IPS-18a (cell line): Measurements from ENCODE around the gene TPH2.

Experiments used
- H3K27ac ChIP-seq: one replicate; pipeline ENCODE4 v1.5.1; 2013; ENCODE audit warnings: low read length
- H3K27me3 ChIP-seq: one replicate; pipeline ENCODE4 v1.6.1; 2013; ENCODE audit warnings: mild to moderate bottlenecking, low read length; ENCODE audit not compliant: control insufficient read depth, insufficient read depth
- H3K36me3 ChIP-seq: one replicate; pipeline ENCODE4 v1.6.1; 2013; ENCODE audit warnings: low read depth, low read length; ENCODE audit not compliant: control insufficient read depth
- H3K4me1 ChIP-seq: one replicate; pipeline ENCODE4 v1.6.1; 2013; ENCODE audit warnings: low read depth, low read length; ENCODE audit not compliant: control insufficient read depth
- H3K4me3 ChIP-seq: one replicate; pipeline ENCODE4 v1.5.1; 2013; ENCODE audit warnings: low read length
- H3K9ac ChIP-seq: one replicate; pipeline ENCODE4 v1.6.1; 2013; ENCODE audit warnings: mild to moderate bottlenecking, low read length, moderate library complexity
- H3K9me3 ChIP-seq: one replicate; pipeline ENCODE4 v1.6.1; 2013; ENCODE audit warnings: low read depth, low read length; ENCODE audit not compliant: control insufficient read depth

The TPH2 gene

GRCh38 chr12:72011374-72011773 lies 72.7 kb downstream of the TPH2 start:
- H3K4me3 ChIP-seq, result no peak overlapping the region
- H3K9me3 ChIP-seq, result no peaks in the 10 kb centered on the region
- no peak overlapping the region for H3K27ac ChIP-seq
- no peaks in the 10 kb centered on the region for H3K27me3 ChIP-seq
- no peaks in the 10 kb centered on the region for H3K36me3 ChIP-seq
- H3K9ac ChIP-seq, result no peak overlapping the region
- H3K4me1 ChIP-seq, result peaks cover 6% of the 10 kb centered on the region

- H3K9me3 ChIP-seq, result no peaks in the 10 kb centered on the region
- H3K4me3 ChIP-seq, result no peak overlapping the region
- H3K36me3 ChIP-seq, result no peaks in the 10 kb centered on the region
- H3K9ac ChIP-seq, result no peak overlapping the region
- no peaks in the 10 kb centered on the region for H3K4me1 ChIP-seq
- H3K27me3 ChIP-seq, result no peaks in the 10 kb centered on the region
- H3K27ac ChIP-seq, result no peak overlapping the region
These were observed 74.2 kb downstream of the TPH2 start for GRCh38 chr12:72012874-72013273.

GRCh38 chr12:72015895-72016294 lies 77.2 kb downstream of the TPH2 start:
- no peak overlapping the region for H3K9ac ChIP-seq
- no peaks in the 10 kb centered on the region for H3K36me3 ChIP-seq
- H3K27me3 ChIP-seq, result no peaks in the 10 kb centered on the region
- H3K9me3 ChIP-seq, result no peaks in the 10 kb centered on the region
- no peak overlapping the region for H3K27ac ChIP-seq
- H3K4me3 ChIP-seq, result no peak overlapping the region
- no peaks in the 10 kb centered on the region for H3K4me1 ChIP-seq

GRCh38 chr12:72017054-72017651 lies 78.5 kb downstream of the TPH2 start:
- H3K9ac ChIP-seq, result no peak overlapping the region
- no peaks in the 10 kb centered on the region for H3K4me1 ChIP-seq
- no peak overlapping the region for H3K4me3 ChIP-seq
- H3K36me3 ChIP-seq, result no peaks in the 10 kb centered on the region
- no peaks in the 10 kb centered on the region for H3K27me3 ChIP-seq
- H3K27ac ChIP-seq, result no peak overlapping the region
- H3K9me3 ChIP-seq, result no peaks in the 10 kb centered on the region

- no peak overlapping the region for H3K9ac ChIP-seq
- no peak overlapping the region for H3K27ac ChIP-seq
- H3K4me3 ChIP-seq, result no peak overlapping the region
- H3K36me3 ChIP-seq, result no peaks in the 10 kb centered on the region
- H3K27me3 ChIP-seq, result no peaks in the 10 kb centered on the region
- no peaks in the 10 kb centered on the region for H3K4me1 ChIP-seq
- H3K9me3 ChIP-seq, result no peaks in the 10 kb centered on the region
These were observed 79.4 kb downstream of the TPH2 start for GRCh38 chr12:72018036-72018435.

GRCh38 chr12:72024613-72025012 lies 86.0 kb downstream of the TPH2 start:
- no peak overlapping the region for H3K9ac ChIP-seq
- H3K36me3 ChIP-seq, result no peaks in the 10 kb centered on the region
- no peak overlapping the region for H3K27ac ChIP-seq

GRCh38 chr12:72025524-72025923 lies 86.9 kb downstream of the TPH2 start:
- Histone ChIP-seq H3K27me3 (no peaks in the 10 kb centered on the region), H3K4me3 (no peak overlapping the region), H3K27ac (no peak overlapping the region), H3K36me3 (no peaks in the 10 kb centered on the region), H3K9me3 (no peaks in the 10 kb centered on the region), H3K9ac (no peak overlapping the region), H3K4me1 (no peaks in the 10 kb centered on the region)

More at GRCh38 chr12:72024613-72025012, 86.0 kb downstream of the TPH2 start:
- no peaks in the 10 kb centered on the region for H3K27me3 ChIP-seq
- H3K9me3 ChIP-seq, result no peaks in the 10 kb centered on the region
- H3K4me1 ChIP-seq, result no peaks in the 10 kb centered on the region
- no peak overlapping the region for H3K4me3 ChIP-seq

- no peaks in the 10 kb centered on the region for H3K36me3 ChIP-seq
These were observed 90.3 kb downstream of the TPH2 start for GRCh38 chr12:72028966-72029365.

GRCh38 chr12:72030277-72030676 lies 91.6 kb downstream of the TPH2 start:
- H3K27me3 ChIP-seq, result no peaks in the 10 kb centered on the region
- H3K9ac ChIP-seq, result no peak overlapping the region
- H3K9me3 ChIP-seq, result no peaks in the 10 kb centered on the region
- H3K36me3 ChIP-seq, result no peaks in the 10 kb centered on the region
- peaks cover 7% of the 10 kb centered on the region for H3K4me1 ChIP-seq
- no peak overlapping the region for H3K4me3 ChIP-seq
- no peak overlapping the region for H3K27ac ChIP-seq

More at GRCh38 chr12:72028966-72029365, 90.3 kb downstream of the TPH2 start:
- no peaks in the 10 kb centered on the region for H3K9me3 ChIP-seq
- H3K4me3 ChIP-seq, result no peak overlapping the region
- no peak overlapping the region for H3K27ac ChIP-seq
- H3K27me3 ChIP-seq, result no peaks in the 10 kb centered on the region
- H3K4me1 ChIP-seq, result no peaks in the 10 kb centered on the region
- H3K9ac ChIP-seq, result no peak overlapping the region

GRCh38 chr12:72031066-72031465 lies 92.4 kb downstream of the TPH2 start:
- no peaks in the 10 kb centered on the region for H3K9me3 ChIP-seq
- H3K4me1 ChIP-seq, result peaks cover 13% of the 10 kb centered on the region
- H3K27ac ChIP-seq, result no peak overlapping the region
- no peaks in the 10 kb centered on the region for H3K36me3 ChIP-seq
- no peaks in the 10 kb centered on the region for H3K27me3 ChIP-seq
- H3K4me3 ChIP-seq, result no peak overlapping the region
- H3K9ac ChIP-seq, result no peak overlapping the region

- H3K9me3 ChIP-seq, result no peaks in the 10 kb centered on the region
- H3K27ac ChIP-seq, result no peak overlapping the region
- H3K4me3 ChIP-seq, result no peak overlapping the region
- H3K9ac ChIP-seq, result no peak overlapping the region
- no peaks in the 10 kb centered on the region for H3K27me3 ChIP-seq
- H3K36me3 ChIP-seq, result no peaks in the 10 kb centered on the region
- peaks cover 13% of the 10 kb centered on the region for H3K4me1 ChIP-seq
These were observed 95.3 kb downstream of the TPH2 start for GRCh38 chr12:72033991-72034390.

- H3K9me3 ChIP-seq, result no peaks in the 10 kb centered on the region
- H3K4me3 ChIP-seq, result no peak overlapping the region
- no peaks in the 10 kb centered on the region for H3K27me3 ChIP-seq
- H3K36me3 ChIP-seq, result no peaks in the 10 kb centered on the region
- H3K9ac ChIP-seq, result no peak overlapping the region
- H3K4me1 ChIP-seq, result peaks cover 13% of the 10 kb centered on the region
- no peak overlapping the region for H3K27ac ChIP-seq
These were observed 97.0 kb downstream of the TPH2 start for GRCh38 chr12:72035625-72036024.
